ENCODE results near the gene TUBGCP3. TPM values are rescaled to one million over a fixed set of nuclear protein-coding genes. Genes with fewer than 3 reads are reported as not detected.

Gene TUBGCP3
- total and polyA plus RNA-seq, 2 donors = 16.3 TPM

DNA sequence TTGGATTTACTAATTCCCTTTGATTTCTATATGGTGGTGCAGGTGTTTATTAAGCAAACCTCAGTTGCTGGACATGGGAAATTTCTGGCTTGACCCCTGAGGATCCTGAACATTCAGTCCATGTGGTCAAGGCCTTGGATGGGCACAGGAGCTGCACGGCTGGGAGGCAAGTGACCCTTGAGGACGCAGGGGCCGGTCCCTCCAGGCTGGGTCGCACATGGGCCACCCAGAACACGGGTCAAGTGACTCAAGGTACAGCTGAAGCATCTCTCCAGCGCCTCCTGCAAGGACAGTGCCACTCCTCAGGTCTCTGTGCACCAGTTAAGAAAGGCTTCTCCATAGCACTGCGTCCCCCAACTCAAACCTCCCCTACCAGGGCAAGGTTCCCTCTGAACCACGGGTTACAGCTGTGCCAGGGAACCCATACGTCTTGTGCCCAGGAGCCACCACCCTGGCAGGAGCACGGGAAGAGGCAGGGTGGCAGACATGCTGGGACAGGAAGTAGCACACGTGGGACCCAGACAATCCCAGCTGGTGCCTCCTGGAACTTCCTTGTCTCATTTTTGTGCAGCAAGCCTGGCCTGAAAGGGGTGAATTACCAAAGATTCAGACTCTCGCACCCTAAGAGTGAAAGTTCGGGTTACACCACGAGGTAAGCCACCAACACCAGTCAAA, 118.7 kb downstream of the TUBGCP3 start:
- no peaks in the 10 kb centered on the region for H3K9me3 ChIP-seq (ENCODE audit: control insufficient read depth in 2 of 2, insufficient read depth in 1 of 2, low read length in 1 of 2)
- DNase-seq (ENCODE audit: low read depth in 6 of 9, low spot score in 9 of 9) = no peak
- no peak overlapping the region for H3K4me3 ChIP-seq (ENCODE audit: low read length in 2 of 2)

DNA sequence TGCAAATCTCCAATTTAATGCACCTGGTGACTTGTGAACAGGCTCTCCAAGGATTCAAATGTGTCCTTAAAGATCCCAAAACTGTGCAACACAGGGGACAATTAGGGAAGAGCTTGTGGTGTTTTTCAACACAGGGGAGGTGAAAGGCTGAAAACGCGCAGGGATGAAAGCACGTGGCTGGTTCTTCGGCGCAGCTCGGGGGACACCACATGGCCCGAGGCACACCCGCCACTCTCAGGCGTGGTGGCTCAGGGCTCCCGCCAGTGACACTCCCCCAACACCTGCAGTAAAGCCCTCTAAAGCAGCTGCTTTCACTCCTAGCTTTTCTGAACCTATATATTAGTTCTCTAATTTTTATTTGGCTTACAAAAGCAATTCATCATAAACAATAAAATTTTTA, 119.9 kb downstream of the TUBGCP3 start:
- Histone ChIP-seq H3K27me3 (ENCODE audit: control insufficient read depth in 2 of 2, insufficient read depth in 1 of 2, low read length in 1 of 2) (no peaks in the 10 kb centered on the region), H3K9me3 (ENCODE audit: control insufficient read depth in 2 of 2, insufficient read depth in 1 of 2, low read length in 1 of 2) (no peaks in the 10 kb centered on the region), H3K4me3 (ENCODE audit: low read length in 2 of 2) (no peak overlapping the region), H3K27ac (ENCODE audit: low read depth in 1 of 2, low read length in 1 of 2) (no peak overlapping the region), H3K36me3 (ENCODE audit: control insufficient read depth in 2 of 2, insufficient read depth in 2 of 2, low read length in 1 of 2) (no peaks in the 10 kb centered on the region), H3K4me1 (ENCODE audit: control insufficient read depth in 2 of 2, insufficient read depth in 2 of 2, low read length in 2 of 2) (no peaks in the 10 kb centered on the region)
- no peak for DNase-seq (ENCODE audit: low read depth in 6 of 9, low spot score in 9 of 9)
- WGBS = 89% methylated on average over 10 of the region's 10 CpGs

More for the DNA sequence above, 118.7 kb downstream of the TUBGCP3 start:
- Histone ChIP-seq H3K27me3 (ENCODE audit: control insufficient read depth in 2 of 2, insufficient read depth in 1 of 2, low read length in 1 of 2) (no peaks in the 10 kb centered on the region), H3K4me1 (ENCODE audit: control insufficient read depth in 2 of 2, insufficient read depth in 2 of 2, low read length in 2 of 2) (no peaks in the 10 kb centered on the region), H3K27ac (ENCODE audit: low read depth in 1 of 2, low read length in 1 of 2) (no peak overlapping the region), H3K36me3 (ENCODE audit: control insufficient read depth in 2 of 2, insufficient read depth in 2 of 2, low read length in 1 of 2) (no peaks in the 10 kb centered on the region)
- 89% methylated on average over 14 of the region's 14 CpGs for WGBS

DNA sequence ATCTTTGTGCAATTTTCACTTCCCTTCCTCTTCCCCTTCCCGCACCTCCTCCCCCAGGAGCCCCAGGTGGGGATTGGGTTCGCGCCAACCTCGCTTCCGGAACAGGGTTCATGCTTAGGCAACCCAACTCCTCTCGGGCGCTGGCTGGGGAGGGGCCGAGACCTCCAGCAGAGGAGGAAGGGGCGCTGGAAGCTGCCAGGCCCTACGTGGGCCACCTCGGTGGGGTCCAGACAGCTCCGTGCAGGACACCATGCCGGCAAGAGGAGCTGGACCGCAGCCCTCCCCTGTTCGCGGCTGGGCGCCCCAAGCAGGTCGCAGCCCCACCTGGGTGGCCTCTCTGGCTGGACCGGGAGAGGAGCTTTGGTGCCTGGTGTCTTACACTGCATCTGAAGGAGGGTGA, 120.7 kb downstream of the TUBGCP3 start:
- Histone ChIP-seq H3K27ac (ENCODE audit: low read depth in 1 of 2, low read length in 1 of 2) (no peak overlapping the region), H3K9me3 (ENCODE audit: control insufficient read depth in 2 of 2, insufficient read depth in 1 of 2, low read length in 1 of 2) (no peaks in the 10 kb centered on the region), H3K36me3 (ENCODE audit: control insufficient read depth in 2 of 2, insufficient read depth in 2 of 2, low read length in 1 of 2) (no peaks in the 10 kb centered on the region), H3K4me1 (ENCODE audit: control insufficient read depth in 2 of 2, insufficient read depth in 2 of 2, low read length in 2 of 2) (no peaks in the 10 kb centered on the region), H3K4me3 (ENCODE audit: low read length in 2 of 2) (no peak overlapping the region), H3K27me3 (ENCODE audit: control insufficient read depth in 2 of 2, insufficient read depth in 1 of 2, low read length in 1 of 2) (no peaks in the 10 kb centered on the region)
- WGBS = 95% methylated on average over 19 of the region's 19 CpGs
- no peak for DNase-seq (ENCODE audit: low read depth in 6 of 9, low spot score in 9 of 9)

DNA sequence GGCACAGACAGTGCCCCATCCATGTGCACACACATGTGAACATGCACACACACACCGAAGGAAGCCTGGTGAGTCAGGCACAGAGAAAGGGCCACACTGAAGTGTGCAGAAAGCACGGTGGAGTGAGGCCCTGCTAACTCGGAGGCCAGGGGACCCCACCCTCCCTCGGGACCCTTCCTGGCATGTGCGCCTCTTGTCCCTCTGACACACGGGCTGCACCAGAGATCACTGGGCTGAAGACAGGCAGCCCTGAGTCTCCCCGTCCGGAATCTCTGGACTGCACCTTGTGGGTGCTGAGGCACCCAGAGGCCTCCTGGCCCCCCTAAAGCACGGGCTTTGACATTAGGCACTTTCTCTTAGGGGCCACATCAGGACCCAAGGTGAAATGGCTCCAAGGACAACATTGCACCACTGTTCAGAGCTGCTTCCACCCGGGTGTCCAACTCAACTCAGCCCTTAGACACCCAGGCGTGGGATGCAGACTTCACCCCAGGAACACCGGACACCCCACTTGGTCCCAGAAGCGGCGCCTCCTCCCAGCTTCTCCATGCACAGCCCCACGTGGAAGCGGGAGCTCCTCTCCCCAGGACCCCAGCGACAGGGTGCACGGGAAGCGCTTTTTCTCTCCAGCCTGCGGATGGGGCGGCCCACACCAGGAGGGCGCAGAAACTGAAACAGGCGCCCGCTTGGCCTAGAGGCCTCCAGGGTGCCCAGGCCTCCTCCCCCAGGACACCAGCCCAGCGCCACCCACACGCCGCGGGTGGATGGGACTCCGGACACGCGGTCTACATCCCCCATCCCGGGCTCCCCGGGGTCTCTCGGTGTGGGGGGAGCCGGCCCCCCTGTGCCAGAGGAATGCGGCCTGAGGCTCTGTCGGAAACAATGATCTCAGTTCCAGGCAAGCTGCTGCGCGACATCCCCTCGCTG, 121.6 kb downstream of the TUBGCP3 start:
- Histone ChIP-seq H3K9me3 (ENCODE audit: control insufficient read depth in 2 of 2, insufficient read depth in 1 of 2, low read length in 1 of 2) (peaks cover 0 to 4% of the 10 kb centered on the region in 2 donors), H3K27me3 (ENCODE audit: control insufficient read depth in 2 of 2, insufficient read depth in 1 of 2, low read length in 1 of 2) (no peaks in the 10 kb centered on the region), H3K4me3 (ENCODE audit: low read length in 2 of 2) (no peak overlapping the region), H3K36me3 (ENCODE audit: control insufficient read depth in 2 of 2, insufficient read depth in 2 of 2, low read length in 1 of 2) (no peaks in the 10 kb centered on the region), H3K4me1 (ENCODE audit: control insufficient read depth in 2 of 2, insufficient read depth in 2 of 2, low read length in 2 of 2) (no peaks in the 10 kb centered on the region), H3K27ac (ENCODE audit: low read depth in 1 of 2, low read length in 1 of 2) (no peak overlapping the region)
- WGBS = 93% methylated on average over 40 of the region's 40 CpGs
- no peak for DNase-seq (ENCODE audit: low read depth in 6 of 9, low spot score in 9 of 9)

DNA sequence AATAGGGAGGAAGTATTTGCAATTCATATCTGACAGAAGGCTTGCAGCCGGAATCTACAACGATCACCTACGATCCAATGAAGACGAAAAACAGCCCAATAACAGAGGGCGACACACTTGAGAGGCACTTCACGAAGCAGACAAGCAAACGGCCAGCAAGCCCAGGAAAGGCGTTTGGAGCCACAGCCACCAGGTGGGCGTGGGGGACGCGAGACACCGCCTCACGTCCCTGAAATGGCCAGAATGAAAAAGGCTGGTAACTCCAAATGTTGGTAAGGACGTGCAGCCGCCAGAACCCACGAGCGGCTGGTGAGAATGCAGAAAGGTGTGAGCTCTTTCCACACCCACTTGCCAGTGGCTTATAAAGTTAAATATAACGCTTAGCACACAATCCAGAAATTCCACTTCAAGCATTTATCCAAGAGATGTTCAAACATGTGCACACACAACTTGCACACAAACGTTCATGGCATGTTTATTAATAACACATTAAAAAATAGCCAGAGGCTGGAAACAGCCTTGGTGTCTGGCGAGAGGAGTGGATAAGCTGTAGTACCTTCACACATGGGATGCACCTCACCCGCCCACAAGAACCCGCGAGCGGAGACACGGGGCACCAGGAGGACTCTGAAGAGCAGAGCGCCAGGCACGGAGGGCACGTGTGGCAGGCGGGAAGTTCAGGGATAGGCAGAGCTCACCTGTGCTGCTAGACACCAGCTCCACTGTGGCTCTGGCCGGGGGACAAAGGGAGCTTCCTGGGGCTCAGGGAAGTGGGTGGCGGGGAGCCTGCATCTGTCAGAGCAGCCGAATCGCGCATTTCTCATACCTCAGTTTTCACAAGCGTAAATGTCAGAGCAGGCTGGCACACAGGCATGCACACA, 122.5 kb downstream of the TUBGCP3 start:
- H3K27me3 ChIP-seq (ENCODE audit: control insufficient read depth in 2 of 2, insufficient read depth in 1 of 2, low read length in 1 of 2) = no peaks in the 10 kb centered on the region
- H3K4me1 ChIP-seq (ENCODE audit: control insufficient read depth in 2 of 2, insufficient read depth in 2 of 2, low read length in 2 of 2) = no peaks in the 10 kb centered on the region
- WGBS = 93% methylated on average over 35 of the region's 35 CpGs
- H3K9me3 ChIP-seq (ENCODE audit: control insufficient read depth in 2 of 2, insufficient read depth in 1 of 2, low read length in 1 of 2) = peaks cover 0 to 5% of the 10 kb centered on the region in 2 donors
- no peak overlapping the region for H3K27ac ChIP-seq (ENCODE audit: low read depth in 1 of 2, low read length in 1 of 2)
- DNase-seq (ENCODE audit: low read depth in 6 of 9, low spot score in 9 of 9) = no peak
- no peak overlapping the region for H3K4me3 ChIP-seq (ENCODE audit: low read length in 2 of 2)
- no peaks in the 10 kb centered on the region for H3K36me3 ChIP-seq (ENCODE audit: control insufficient read depth in 2 of 2, insufficient read depth in 2 of 2, low read length in 1 of 2)

DNA sequence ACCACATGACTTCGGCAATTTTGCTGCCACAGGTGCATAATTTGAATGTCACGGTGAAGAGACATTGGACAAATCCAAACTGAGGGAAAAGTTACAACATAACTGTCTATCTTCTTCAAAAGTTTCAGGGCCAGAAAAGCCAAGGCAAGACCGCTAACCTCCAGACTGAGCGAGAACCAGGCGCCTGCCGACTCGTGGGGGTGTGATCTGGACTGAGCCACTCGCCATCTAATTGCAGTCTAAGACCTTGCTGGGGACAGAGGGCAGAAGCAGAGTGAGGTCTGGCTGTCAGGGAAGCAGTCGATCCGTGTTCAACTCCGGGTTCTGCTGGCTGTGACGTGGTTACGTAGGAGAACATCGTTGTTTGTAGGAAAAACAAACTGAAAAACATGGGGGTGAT, 123.2 kb downstream of the TUBGCP3 start:
- H3K27me3 ChIP-seq (ENCODE audit: control insufficient read depth in 2 of 2, insufficient read depth in 1 of 2, low read length in 1 of 2) = no peaks in the 10 kb centered on the region
- H3K4me1 ChIP-seq (ENCODE audit: control insufficient read depth in 2 of 2, insufficient read depth in 2 of 2, low read length in 2 of 2) = no peaks in the 10 kb centered on the region
- 95% methylated on average over 14 of the region's 14 CpGs for WGBS
- peaks cover 0 to 5% of the 10 kb centered on the region in 2 donors for H3K9me3 ChIP-seq (ENCODE audit: control insufficient read depth in 2 of 2, insufficient read depth in 1 of 2, low read length in 1 of 2)
- DNase-seq (ENCODE audit: low read depth in 6 of 9, low spot score in 9 of 9) = no peak
- no peak overlapping the region for H3K27ac ChIP-seq (ENCODE audit: low read depth in 1 of 2, low read length in 1 of 2)
- no peaks in the 10 kb centered on the region for H3K36me3 ChIP-seq (ENCODE audit: control insufficient read depth in 2 of 2, insufficient read depth in 2 of 2, low read length in 1 of 2)
- H3K4me3 ChIP-seq (ENCODE audit: low read length in 2 of 2) = no peak overlapping the region

DNA sequence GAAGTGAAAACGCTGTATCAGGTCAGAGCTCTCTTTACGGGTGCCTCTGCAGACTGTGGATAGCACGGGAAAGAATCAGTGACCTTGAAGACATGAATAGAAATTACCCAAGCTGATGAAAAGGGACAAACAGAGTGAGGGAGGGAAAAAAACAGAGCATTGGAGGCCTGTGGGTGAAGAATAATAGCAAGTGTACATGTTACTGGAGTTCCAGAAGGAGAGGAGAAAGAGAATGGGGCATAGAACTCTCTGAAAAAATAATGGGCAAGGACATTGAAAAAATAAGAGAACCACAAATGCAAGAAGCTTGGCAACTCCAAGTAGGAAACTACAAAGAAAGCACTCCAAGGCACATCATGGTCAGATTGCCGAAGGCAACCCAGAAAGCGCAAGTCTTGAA, 125.5 kb downstream of the TUBGCP3 start:
- Histone ChIP-seq H3K4me1 (ENCODE audit: control insufficient read depth in 2 of 2, insufficient read depth in 2 of 2, low read length in 2 of 2) (no peaks in the 10 kb centered on the region), H3K36me3 (ENCODE audit: control insufficient read depth in 2 of 2, insufficient read depth in 2 of 2, low read length in 1 of 2) (no peaks in the 10 kb centered on the region), H3K4me3 (ENCODE audit: low read length in 2 of 2) (no peak overlapping the region), H3K27ac (ENCODE audit: low read depth in 1 of 2, low read length in 1 of 2) (no peak overlapping the region), H3K27me3 (ENCODE audit: control insufficient read depth in 2 of 2, insufficient read depth in 1 of 2, low read length in 1 of 2) (no peaks in the 10 kb centered on the region), H3K9me3 (ENCODE audit: control insufficient read depth in 2 of 2, insufficient read depth in 1 of 2, low read length in 1 of 2) (peaks cover 0 to 5% of the 10 kb centered on the region in 2 donors)
- DNase-seq (ENCODE audit: low read depth in 6 of 9, low spot score in 9 of 9) = no peak
- 98% methylated on average over 5 of the region's 5 CpGs for WGBS

DNA sequence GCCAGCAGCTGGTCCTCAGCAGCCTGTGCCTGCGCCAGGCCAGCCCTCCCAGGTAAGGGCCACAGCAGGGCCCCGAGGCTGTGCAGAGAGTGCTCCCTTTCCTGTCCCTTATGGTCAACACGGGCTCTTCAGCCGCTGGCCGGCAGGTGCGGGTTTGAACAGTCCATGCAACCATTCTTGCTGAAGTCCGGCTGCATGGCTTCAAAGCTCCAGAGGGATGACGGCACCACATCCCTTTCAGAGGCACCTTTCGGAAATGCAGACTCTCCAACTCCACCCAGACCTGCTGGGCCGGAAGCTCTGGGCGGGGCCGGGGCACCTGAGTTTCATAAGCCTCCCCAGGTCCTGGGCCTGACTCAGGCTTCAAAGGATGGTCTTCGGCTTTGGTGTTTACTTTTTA, 130.5 kb downstream of the TUBGCP3 start:
- H3K4me3 ChIP-seq (ENCODE audit: low read length in 2 of 2) = no peak overlapping the region
- H3K4me1 ChIP-seq (ENCODE audit: control insufficient read depth in 2 of 2, insufficient read depth in 2 of 2, low read length in 2 of 2) = no peaks in the 10 kb centered on the region
- H3K9me3 ChIP-seq (ENCODE audit: control insufficient read depth in 2 of 2, insufficient read depth in 1 of 2, low read length in 1 of 2) = peaks cover 0 to 5% of the 10 kb centered on the region in 2 donors
- 92% methylated on average over 13 of the region's 13 CpGs for WGBS
- H3K27me3 ChIP-seq (ENCODE audit: control insufficient read depth in 2 of 2, insufficient read depth in 1 of 2, low read length in 1 of 2) = peaks cover 0 to 2% of the 10 kb centered on the region in 2 donors
- no peak for DNase-seq (ENCODE audit: low read depth in 6 of 9, low spot score in 9 of 9)
- no peaks in the 10 kb centered on the region for H3K36me3 ChIP-seq (ENCODE audit: control insufficient read depth in 2 of 2, insufficient read depth in 2 of 2, low read length in 1 of 2)
- no peak overlapping the region for H3K27ac ChIP-seq (ENCODE audit: low read depth in 1 of 2, low read length in 1 of 2)
